Tibial nerve (tissue), 4 donors: Measurements from ENCODE around the gene USP34. TPM values are rescaled to one million over a fixed set of nuclear protein-coding genes. Genes with fewer than 3 reads are reported as not detected.

Experiments used
- DNase-seq, 2 donors: peaks; one replicate each; pipeline ENCODE4 v3.0.0-alpha.2; 2019; ENCODE audit warnings: low spot score in 2 of 2
- H3K27ac ChIP-seq, 4 donors: fragments of 200-600 bp; sonication (generic) in 3 of 4; one replicate each; pipeline ENCODE4 v1.5.1; 2017 to 2019; ENCODE audit warnings: mild to moderate bottlenecking in 1 of 4
- H3K27me3 ChIP-seq, 2 donors: fragments of 200-600 bp; sonication (generic) in 1 of 2; one replicate each; pipeline versions ENCODE4 v1.5.1 to v1.6.0; 2017 to 2019
- H3K36me3 ChIP-seq, 3 donors: fragments of 200-600 bp; sonication (generic); one replicate each; pipeline ENCODE4 v1.5.1; 2018 to 2019
- H3K4me1 ChIP-seq, 4 donors: fragments of 200-600 bp; sonication (generic) in 3 of 4; one replicate each; pipeline ENCODE4 v1.5.1; 2017 to 2019
- H3K4me3 ChIP-seq, 4 donors: fragments of 200-600 bp; sonication (generic) in 3 of 4; one replicate each; pipeline ENCODE4 v1.5.1; 2017 to 2019; ENCODE audit warnings: mild to moderate bottlenecking in 1 of 4, moderate library complexity in 1 of 4
- H3K9me3 ChIP-seq, 4 donors: fragments of 200-600 bp; sonication (generic) in 3 of 4; one replicate each; pipeline ENCODE4 v1.5.1; 2017 to 2019
- CTCF ChIP-seq, 5 experiments: fragments of 200-600 bp in 3 of 5; fragments of 450-650 bp in 2 of 5; sonication (generic) in 3 of 5; IDR thresholded peaks; one replicate each; pipeline ENCODE4 v1.5.1; 2016 to 2019; ENCODE audit warnings: antibody characterized with exemption in 5 of 5, mild to moderate bottlenecking in 3 of 5, moderate library complexity in 2 of 5
- EP300 ChIP-seq, 2 donors: sonication (generic); formaldehyde crosslinking; IDR thresholded peaks; one replicate each; pipeline ENCODE4 v1.6.1; 2017; ENCODE audit warnings: antibody characterized with exemption in 2 of 2, mild to moderate bottlenecking in 1 of 2
- POLR2A ChIP-seq, 2 donors: fragments of 450-650 bp; IDR thresholded peaks; one replicate each; pipeline ENCODE4 v1.6.1; 2017; ENCODE audit warnings: antibody characterized with exemption in 2 of 2, mild to moderate bottlenecking in 2 of 2, moderate library complexity in 2 of 2
- WGBS, 2 donors: methylation state at CpG; one replicate each; pipeline ENCODE4 v1.1.5; 2018; 5-methylcytosine and 5-hydroxymethylcytosine counted together
- total RNA-seq, 4 donors: library from RNA; depleted of rRNA; stranded (reverse); fragments of >200 nt; gene quantifications; one replicate each; pipeline ENCODE4 v1.1.0, GENCODE V29; 2016

USP34 gene
- total RNA-seq, 4 donors from 2014 or later: 114 to 211 (median 148) TPM

- TF ChIP-seq EP300 (IDR thresholded peaks at IDR 0.05) (no peak), POLR2A (IDR thresholded peaks at IDR 0.05) (no peak), CTCF (IDR thresholded peaks at IDR 0.05) (no peak)
- Histone ChIP-seq H3K27me3 (no peaks in the 10 kb centered on the region), H3K4me1 (peaks cover 0 to 49% (median 20%) of the 10 kb centered on the region in 4 donors), H3K27ac (no peak overlapping the region), H3K36me3 (peaks cover 0 to 15% (median 0%) of the 10 kb centered on the region in 3 donors), H3K4me3 (no peak overlapping the region), H3K9me3 (no peaks in the 10 kb centered on the region)
- no peak for DNase-seq
Measured at GRCh38 chr2:61419570-61419969, 51.3 kb downstream of the USP34 start.

GRCh38 chr2:61419129-61419528 lies 51.8 kb downstream of the USP34 start:
- Histone ChIP-seq H3K36me3 (peaks cover 0 to 15% (median 0%) of the 10 kb centered on the region in 3 donors), H3K27me3 (no peaks in the 10 kb centered on the region), H3K27ac (no peak overlapping the region), H3K9me3 (no peaks in the 10 kb centered on the region), H3K4me1 (peaks cover 0 to 48% (median 20%) of the 10 kb centered on the region in 4 donors), H3K4me3 (no peak overlapping the region)
- WGBS, 2 donors: 80 to 85% methylated on average over 5 of the region's 5 CpGs
- TF ChIP-seq EP300 (IDR thresholded peaks at IDR 0.05) (no peak), POLR2A (IDR thresholded peaks at IDR 0.05) (no peak), CTCF (IDR thresholded peaks at IDR 0.05) (no peak)
- no peak for DNase-seq

DNA sequence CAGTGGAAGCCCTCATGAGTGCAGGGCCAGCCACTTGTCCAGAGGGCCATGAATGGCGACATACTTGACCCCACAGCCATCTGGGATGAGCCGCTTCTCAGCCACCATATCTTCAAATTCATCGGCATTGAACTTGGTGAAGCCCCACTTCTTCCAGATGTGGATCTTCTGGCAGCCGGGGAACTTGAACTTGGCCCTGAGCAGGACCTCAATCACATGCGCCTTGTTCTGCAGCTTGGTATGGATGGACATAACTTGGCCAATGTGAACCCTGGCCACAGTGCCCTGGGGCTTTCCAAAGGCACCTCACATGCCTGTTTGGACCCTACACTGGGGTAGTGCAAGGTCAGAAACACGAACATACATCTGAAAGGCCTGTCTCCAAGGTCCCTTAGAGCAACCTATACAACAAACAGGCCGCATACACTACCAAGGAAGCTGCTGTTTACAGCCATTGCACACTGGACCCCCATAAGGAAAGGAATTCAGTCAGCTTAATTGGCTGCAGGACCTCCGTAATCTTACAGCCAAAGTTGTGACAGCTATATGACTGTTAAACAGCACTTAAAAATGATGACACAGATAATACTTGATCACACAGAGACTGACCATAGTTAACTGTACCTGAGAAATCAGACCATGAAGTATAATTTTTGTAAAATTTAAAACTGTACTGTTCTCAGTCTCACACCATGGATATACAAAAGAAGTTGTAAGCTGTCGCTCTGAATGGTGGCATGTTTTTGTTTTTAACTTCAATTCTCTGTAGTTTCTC lies 53.8 kb downstream of the USP34 start:
- no peak for DNase-seq
- peaks cover 0 to 34% (median 15%) of the 10 kb centered on the region in 4 donors for H3K4me1 ChIP-seq
- H3K4me3 ChIP-seq: no peak overlapping the region
- no peaks in the 10 kb centered on the region for H3K9me3 ChIP-seq
- no peak for TF ChIP-seq POLR2A (IDR thresholded peaks at IDR 0.05)
- TF ChIP-seq CTCF (IDR thresholded peaks at IDR 0.05): no peak
- no peaks in the 10 kb centered on the region for H3K27me3 ChIP-seq
- H3K36me3 ChIP-seq: peaks cover 0 to 15% (median 0%) of the 10 kb centered on the region in 3 donors
- 91 to 93% methylated on average over 9 of the region's 9 CpGs for WGBS, 2 donors
- H3K27ac ChIP-seq: no peak overlapping the region

- H3K27me3 ChIP-seq: no peaks in the 10 kb centered on the region
- H3K4me1 ChIP-seq: peaks cover 0 to 18% (median 8%) of the 10 kb centered on the region in 4 donors
- H3K9me3 ChIP-seq: no peaks in the 10 kb centered on the region
- H3K36me3 ChIP-seq: peaks cover 0 to 15% (median 0%) of the 10 kb centered on the region in 3 donors
- TF ChIP-seq POLR2A (IDR thresholded peaks at IDR 0.05): no peak
- no peak for TF ChIP-seq CTCF (IDR thresholded peaks at IDR 0.05)
- no peak for TF ChIP-seq EP300 (IDR thresholded peaks at IDR 0.05)
- no peak overlapping the region for H3K27ac ChIP-seq
- DNase-seq: no peak
- no peak overlapping the region for H3K4me3 ChIP-seq
- WGBS, 2 donors: 82 to 88% methylated on average over 1 of the region's 1 CpG
Measured at GRCh38 chr2:61415265-61415664, 55.6 kb downstream of the USP34 start.

- WGBS, 2 donors: 90 to 93% methylated on average over 3 of the region's 3 CpGs
- DNase-seq: no peak
- TF ChIP-seq POLR2A (IDR thresholded peaks at IDR 0.05) (no peak), CTCF (IDR thresholded peaks at IDR 0.05) (no peak), EP300 (IDR thresholded peaks at IDR 0.05) (no peak)
- Histone ChIP-seq H3K4me1 (peaks cover 0 to 13% (median 6%) of the 10 kb centered on the region in 4 donors), H3K36me3 (peaks cover 0 to 15% (median 0%) of the 10 kb centered on the region in 3 donors), H3K27me3 (no peaks in the 10 kb centered on the region), H3K27ac (no peak overlapping the region), H3K9me3 (no peaks in the 10 kb centered on the region), H3K4me3 (no peak overlapping the region)
Measured at GRCh38 chr2:61414674-61415073, 56.2 kb downstream of the USP34 start.
